CD14-positive monocyte (primary cell): ENCODE data around the gene WASHC4. TPM values are rescaled to one million over a fixed set of nuclear protein-coding genes. Genes with fewer than 3 reads are reported as not detected.

Experiments
- DNase-seq, 3 donors: peaks; one replicate each; pipeline ENCODE4 v3.0.0-alpha.2; 2011 to 2022
- H2AFZ ChIP-seq: 2 replicates; pipeline ENCODE4 v1.6.0; 2012; ENCODE audit warnings: mild to moderate bottlenecking, low read depth, low read length, inconsistent platforms; ENCODE audit not compliant: insufficient read depth, poor library complexity, severe bottlenecking
- H3K27ac ChIP-seq, 2 donors: 1 replicate in 1 of 2; 2 replicates in 1 of 2; pipeline ENCODE4 v1.5.1; 2012 to 2013; ENCODE audit warnings: low read length in 2 of 2, control low read depth in 1 of 2, inconsistent platforms in 1 of 2, low read depth in 1 of 2, mild to moderate bottlenecking in 1 of 2
- H3K27me3 ChIP-seq, 2 donors: one replicate each; pipeline versions ENCODE4 v1.6.0 to v1.6.1; 2011 to 2013; ENCODE audit warnings: low read length in 2 of 2; ENCODE audit not compliant: control insufficient read depth in 2 of 2, insufficient read depth in 2 of 2
- H3K36me3 ChIP-seq, 2 donors: replicated peaks in 1 of 2; 1 replicate in 1 of 2; 2 replicates in 1 of 2; pipeline versions ENCODE4 v1.5.1 to v1.6.1; 2012 to 2013; ENCODE audit warnings: low read length in 2 of 2, control low read depth in 1 of 2, inconsistent platforms in 1 of 2, mild to moderate bottlenecking in 1 of 2; ENCODE audit not compliant: insufficient read depth in 2 of 2, control insufficient read depth in 1 of 2
- H3K4me1 ChIP-seq, 2 donors: 1 replicate in 1 of 2; 2 replicates in 1 of 2; pipeline versions ENCODE4 v1.5.1 to v1.6.1; 2012 to 2013; ENCODE audit warnings: low read length in 2 of 2, control low read depth in 1 of 2, inconsistent platforms in 1 of 2, mild to moderate bottlenecking in 1 of 2, moderate library complexity in 1 of 2; ENCODE audit not compliant: insufficient read depth in 2 of 2, control insufficient read depth in 1 of 2
- H3K4me2 ChIP-seq: replicated peaks from 2 replicates; pipeline ENCODE3; 2012; ENCODE audit warnings: low read length, moderate library complexity, mild to moderate bottlenecking; ENCODE audit not compliant: poor library complexity, severe bottlenecking; ENCODE audit errors: extremely low read depth
- H3K4me3 ChIP-seq, 3 experiments: fragments of 200-600 bp in 1 of 3; sonication (generic) in 1 of 3; replicated peaks in 1 of 3; 1 replicate in 2 of 3; 2 replicates in 1 of 3; pipeline ENCODE4 v1.5.1; 2011 to 2013; ENCODE audit warnings: low read length in 3 of 3, mild to moderate bottlenecking in 3 of 3, control low read depth in 2 of 3, low read depth in 2 of 3, inconsistent platforms in 1 of 3, moderate library complexity in 1 of 3
- H3K79me2 ChIP-seq: 2 replicates; pipeline ENCODE4 v1.6.0; 2012; ENCODE audit warnings: mild to moderate bottlenecking, control low read depth, inconsistent platforms, low read length, moderate library complexity; ENCODE audit not compliant: insufficient read depth
- H3K9ac ChIP-seq: 2 replicates; pipeline ENCODE4 v1.6.0; 2017; ENCODE audit warnings: low read length, mild to moderate bottlenecking; ENCODE audit not compliant: insufficient read depth, poor library complexity, severe bottlenecking
- H3K9me3 ChIP-seq, 2 donors: replicated peaks in 1 of 2; 1 replicate in 1 of 2; 2 replicates in 1 of 2; pipeline versions ENCODE4 v1.5.1 to v1.6.1; 2012 to 2013; ENCODE audit warnings: low read length in 2 of 2, control low read depth in 1 of 2; ENCODE audit not compliant: control insufficient read depth in 1 of 2, insufficient read depth in 1 of 2
- H4K20me1 ChIP-seq: 2 replicates; pipeline ENCODE4 v1.6.0; 2012; ENCODE audit warnings: mild to moderate bottlenecking, low read length, control low read depth, moderate library complexity; ENCODE audit not compliant: insufficient read depth
- H3K27ac Mint-ChIP-seq, 7 donors: one replicate each; pipeline ENCODE4 v1.8.0; 2020; ENCODE audit warnings: mild to moderate bottlenecking in 7 of 7, mixed read lengths in 7 of 7, moderate library complexity in 6 of 7, inconsistent platforms in 2 of 7
- H3K27me3 Mint-ChIP-seq, 3 donors: one replicate each; pipeline ENCODE4 v1.8.0; 2021 to 2022; ENCODE audit warnings: low read depth in 3 of 3, mild to moderate bottlenecking in 3 of 3, mixed read lengths in 3 of 3, moderate library complexity in 3 of 3, inconsistent platforms in 1 of 3
- H3K36me3 Mint-ChIP-seq, 2 donors: one replicate each; pipeline ENCODE4 v1.8.0; 2020; ENCODE audit warnings: mixed read lengths in 2 of 2, inconsistent platforms in 1 of 2, mild to moderate bottlenecking in 1 of 2
- H3K4me1 Mint-ChIP-seq: one replicate; pipeline ENCODE4 v1.8.0; 2020; ENCODE audit warnings: mild to moderate bottlenecking, mixed read lengths
- H3K4me3 Mint-ChIP-seq, 2 donors: one replicate each; pipeline ENCODE4 v1.8.0; 2020; ENCODE audit warnings: mild to moderate bottlenecking in 2 of 2, mixed read lengths in 2 of 2, moderate library complexity in 1 of 2
- H3K9me3 Mint-ChIP-seq, 7 donors: one replicate each; pipeline ENCODE4 v1.8.0; 2020 to 2022; ENCODE audit warnings: mixed read lengths in 7 of 7, mild to moderate bottlenecking in 6 of 7, moderate library complexity in 6 of 7, inconsistent platforms in 2 of 7
- WGBS: methylation state at CpG from one replicate; pipeline ENCODE4 v1.1.5; 2013; ENCODE audit warnings: missing lambda C conversion rate; ENCODE audit not compliant: insufficient coverage; 5-methylcytosine and 5-hydroxymethylcytosine counted together
- intact Hi-C, 2 donors: fragments of 100-400 bp; cut with micrococcal nuclease; formaldehyde crosslinking; loops; one replicate each; pipeline versions ENCODE4 v1.15.0 to v1.15.1; 2023
- polyA plus RNA-seq, 3 donors: library from polyadenylated mRNA; depleted of rRNA in 1 of 3; unstranded in 2 of 3; stranded (reverse) in 1 of 3; fragments of 300-500 nt in 2 of 3; fragments of >200 nt in 1 of 3; fragmentation: Illumina TruSeq in 2 of 3; gene quantifications; 1 replicate in 2 of 3; 2 replicates in 1 of 3; pipeline ENCODE4 v1.2.3, GENCODE V29; 2012 to 2021
- TF ChIP-seq, protein P1 (sequence below): fragments of 200-600 bp; IDR thresholded peaks from one replicate; pipeline ENCODE4 v1.8.0; 2022; ENCODE audit warnings: antibody characterized with exemption, mild to moderate bottlenecking

WASHC4 gene
- polyA plus RNA-seq, 3 donors = 62.6 to 95.3 (median 69.0) TPM

DNA sequence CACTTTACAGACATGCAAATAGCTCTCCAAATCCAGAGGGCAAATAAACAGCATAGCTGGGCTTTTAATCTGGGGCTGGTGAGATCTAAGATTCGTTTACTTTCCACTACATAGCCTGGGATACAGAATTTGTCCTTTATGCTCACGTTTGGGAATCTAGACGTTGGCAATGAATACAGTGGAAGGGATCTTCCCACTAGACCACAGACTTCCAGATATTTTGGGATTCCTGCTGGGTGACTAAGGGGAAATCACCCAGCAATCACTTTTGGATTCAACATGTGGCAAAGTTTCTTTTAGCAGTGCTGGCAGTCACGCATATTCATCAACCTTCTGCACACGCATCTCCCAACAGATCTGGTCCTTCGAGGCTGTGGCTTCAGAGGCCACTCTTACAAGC lies 104.9 kb downstream of the WASHC4 start:
- Mint-ChIP-seq H3K36me3 (peaks cover 60 to 64% of the 10 kb centered on the region in 2 donors), H3K27ac (no peak overlapping the region), H3K4me3 (no peak overlapping the region), H3K9me3 (no peaks in the 10 kb centered on the region), H3K27me3 (peaks cover 0 to 2% (median 0%) of the 10 kb centered on the region in 3 donors), H3K4me1 (no peaks in the 10 kb centered on the region)
- DNase-seq = no peak
- intact Hi-C loops = no loop called here
- Histone ChIP-seq H4K20me1 (no peaks in the 10 kb centered on the region), H3K9me3 (no peaks in the 10 kb centered on the region), H3K4me2 (no peak overlapping the region), H3K36me3 (peaks cover 45 to 83% of the 10 kb centered on the region in 2 donors), H2AFZ (no peak overlapping the region), H3K27ac (no peak overlapping the region), H3K79me2 (no peaks in the 10 kb centered on the region), H3K27me3 (no peaks in the 10 kb centered on the region), H3K9ac (no peak overlapping the region), H3K4me3 (no peak overlapping the region), H3K4me1 (no peaks in the 10 kb centered on the region)
- TF ChIP-seq, protein P1, sequence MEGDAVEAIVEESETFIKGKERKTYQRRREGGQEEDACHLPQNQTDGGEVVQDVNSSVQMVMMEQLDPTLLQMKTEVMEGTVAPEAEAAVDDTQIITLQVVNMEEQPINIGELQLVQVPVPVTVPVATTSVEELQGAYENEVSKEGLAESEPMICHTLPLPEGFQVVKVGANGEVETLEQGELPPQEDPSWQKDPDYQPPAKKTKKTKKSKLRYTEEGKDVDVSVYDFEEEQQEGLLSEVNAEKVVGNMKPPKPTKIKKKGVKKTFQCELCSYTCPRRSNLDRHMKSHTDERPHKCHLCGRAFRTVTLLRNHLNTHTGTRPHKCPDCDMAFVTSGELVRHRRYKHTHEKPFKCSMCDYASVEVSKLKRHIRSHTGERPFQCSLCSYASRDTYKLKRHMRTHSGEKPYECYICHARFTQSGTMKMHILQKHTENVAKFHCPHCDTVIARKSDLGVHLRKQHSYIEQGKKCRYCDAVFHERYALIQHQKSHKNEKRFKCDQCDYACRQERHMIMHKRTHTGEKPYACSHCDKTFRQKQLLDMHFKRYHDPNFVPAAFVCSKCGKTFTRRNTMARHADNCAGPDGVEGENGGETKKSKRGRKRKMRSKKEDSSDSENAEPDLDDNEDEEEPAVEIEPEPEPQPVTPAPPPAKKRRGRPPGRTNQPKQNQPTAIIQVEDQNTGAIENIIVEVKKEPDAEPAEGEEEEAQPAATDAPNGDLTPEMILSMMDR = no peak
- 100% methylated on average over 3 of the region's 6 CpGs for WGBS

DNA sequence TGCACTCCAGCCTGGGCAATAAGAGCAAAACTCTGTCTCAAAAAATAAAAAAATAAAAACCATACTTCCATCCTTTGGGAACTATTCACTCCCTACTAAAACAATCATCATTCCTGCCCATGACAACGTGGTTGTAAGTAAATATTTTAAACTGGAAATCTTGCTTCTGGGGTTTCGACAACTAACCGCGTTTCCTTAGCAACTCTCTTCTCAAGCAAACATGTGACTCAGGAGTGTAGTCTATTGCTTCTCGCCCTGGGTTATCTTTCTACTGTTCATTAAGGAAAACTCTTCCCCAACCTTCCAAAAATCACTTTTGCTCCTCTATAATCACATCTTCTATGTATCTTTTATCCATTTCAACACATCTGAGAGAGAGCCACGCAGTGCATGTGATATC lies 106.6 kb downstream of the WASHC4 start:
- WGBS = 100% methylated on average over 1 of the region's 6 CpGs
- peaks cover 52 to 60% of the 10 kb centered on the region in 2 donors for H3K36me3 Mint-ChIP-seq

More for the DNA sequence above, 106.6 kb downstream of the WASHC4 start:
- Mint-ChIP-seq H3K27ac (no peak overlapping the region), H3K4me1 (no peaks in the 10 kb centered on the region), H3K27me3 (peaks cover 0 to 4% (median 0%) of the 10 kb centered on the region in 3 donors), H3K4me3 (no peak overlapping the region), H3K9me3 (no peaks in the 10 kb centered on the region)
- H3K27ac ChIP-seq = no peak overlapping the region
- no peak overlapping the region for H2AFZ ChIP-seq
- no peaks in the 10 kb centered on the region for H4K20me1 ChIP-seq
- peaks cover 51 to 83% of the 10 kb centered on the region in 2 donors for H3K36me3 ChIP-seq
- intact Hi-C loops = no loop called here
- DNase-seq = no peak
- H3K9me3 ChIP-seq = no peaks in the 10 kb centered on the region
- H3K9ac ChIP-seq = no peak overlapping the region
- H3K79me2 ChIP-seq = no peaks in the 10 kb centered on the region
- no peak overlapping the region for H3K4me3 ChIP-seq
- H3K27me3 ChIP-seq = no peaks in the 10 kb centered on the region
- TF ChIP-seq, protein P1 = no peak
- no peaks in the 10 kb centered on the region for H3K4me1 ChIP-seq
- no peak overlapping the region for H3K4me2 ChIP-seq
